KBM-7 (cell line): ENCODE data around the gene ZNF823.
A peak's percentile ranks its signal among the peaks of the same experiment; 100 is the strongest.
"Not testable (repeated sequence)": the region's sequence is repeated elsewhere in the genome, so short reads cannot be mapped to it uniquely, and the experiment has no call there.

Source experiments
- DNase-seq: peaks from one replicate; pipeline ENCODE4 v3.0.0-alpha.2; 2015
- in situ Hi-C: fragments of 300-500 bp; cut with MboI; formaldehyde crosslinking; loops from 2 replicates; pipeline ENCODE4 v1.14.3; 2020; ENCODE audit warnings: low sequenced_read_pairs, low pct_unique_long_range_greater_than_20kb, mixed read lengths

The ZNF823 gene

DNA sequence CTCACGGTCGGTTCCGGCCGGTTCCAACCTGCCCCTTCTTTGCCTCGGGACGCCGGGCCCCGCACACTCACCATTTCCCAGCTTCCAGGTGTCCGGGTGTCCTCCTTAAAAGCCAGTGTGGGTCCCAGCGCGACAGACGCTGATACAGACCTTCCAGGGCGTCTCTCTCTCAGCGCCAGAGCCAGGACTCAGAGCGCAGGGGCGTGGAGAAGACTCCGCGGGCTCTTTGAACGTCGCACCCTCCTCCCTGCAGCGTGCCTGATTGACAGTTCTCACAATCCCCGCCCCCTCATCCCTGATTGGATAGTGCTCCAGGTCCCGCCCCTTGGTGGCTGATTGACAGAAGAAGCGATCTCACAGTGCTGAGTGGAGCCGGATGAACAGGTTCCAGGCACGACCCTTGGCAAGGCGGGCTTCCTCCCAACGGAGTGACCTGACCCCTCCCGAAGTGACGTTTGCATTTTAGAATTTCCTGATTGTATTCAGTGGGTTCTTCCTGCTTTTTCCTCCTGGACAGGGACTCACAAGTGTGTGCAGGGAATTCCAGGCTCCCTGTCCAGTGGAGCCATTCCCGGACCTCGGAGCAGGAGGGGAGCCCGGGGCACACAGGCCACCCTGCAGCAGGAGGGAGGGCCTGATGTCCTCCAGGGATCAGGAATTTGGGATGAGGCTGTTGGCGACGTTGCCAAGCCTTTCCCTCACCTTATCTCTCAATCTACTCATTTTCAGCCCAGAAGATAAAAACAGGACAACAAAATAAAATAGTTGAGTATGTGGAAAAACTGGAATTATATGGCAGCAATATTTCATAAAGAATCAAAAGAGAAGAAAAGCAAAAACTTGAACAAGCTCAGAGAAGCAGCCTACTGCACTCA is at the start of gene ZNF823:
Gene ZNF823 (minus strand): TSS at position 201 of the 875 bp plus-strand sequence. CDS start 127 bp downstream, at position 74.
- DNase-seq, result peak; percentile 99
- in situ Hi-C loops, result no loop called here

DNA sequence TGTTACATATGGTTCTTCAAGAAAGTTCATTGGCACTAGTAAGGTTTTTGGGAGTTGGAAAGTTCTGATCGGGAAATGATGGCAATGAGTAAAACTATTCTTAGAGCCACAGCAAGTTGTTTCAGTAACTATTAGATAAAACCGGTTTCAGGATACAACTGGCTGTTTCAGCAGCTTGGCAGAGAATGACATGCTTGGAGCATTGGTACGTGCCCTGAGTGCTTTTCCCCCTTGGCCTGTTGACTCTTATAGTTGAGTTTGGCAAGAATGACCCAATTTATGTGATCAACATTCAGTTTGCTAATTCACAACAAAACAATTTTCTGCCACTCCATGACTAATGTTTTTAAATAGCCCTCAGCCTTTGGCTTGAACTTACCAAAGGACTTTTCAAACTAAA is 48.8 kb upstream of the ZNF823 start:
- no peak for DNase-seq
- in situ Hi-C loops, result no loop called here

DNA sequence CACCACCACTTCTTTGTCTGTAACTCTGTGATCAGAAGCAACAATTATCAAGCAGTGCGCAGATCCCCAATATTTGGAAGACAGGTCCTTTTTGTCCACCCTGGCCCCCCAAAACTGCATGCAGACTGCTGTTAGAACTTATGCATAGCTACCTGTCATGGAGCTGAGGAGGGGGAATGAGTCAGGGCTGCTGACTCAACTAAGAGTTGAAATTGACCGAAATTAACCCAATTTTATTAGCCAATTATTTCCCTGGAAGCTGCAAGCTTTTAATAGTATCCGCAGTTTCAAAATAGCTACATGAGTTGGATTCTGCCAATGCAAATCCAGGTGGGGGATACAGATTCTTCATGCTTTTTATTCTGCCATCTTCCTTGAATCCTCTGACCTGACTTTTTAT is 45.6 kb upstream of the ZNF823 start:
- no peak for DNase-seq
- in situ Hi-C loops, result no loop called here

DNA sequence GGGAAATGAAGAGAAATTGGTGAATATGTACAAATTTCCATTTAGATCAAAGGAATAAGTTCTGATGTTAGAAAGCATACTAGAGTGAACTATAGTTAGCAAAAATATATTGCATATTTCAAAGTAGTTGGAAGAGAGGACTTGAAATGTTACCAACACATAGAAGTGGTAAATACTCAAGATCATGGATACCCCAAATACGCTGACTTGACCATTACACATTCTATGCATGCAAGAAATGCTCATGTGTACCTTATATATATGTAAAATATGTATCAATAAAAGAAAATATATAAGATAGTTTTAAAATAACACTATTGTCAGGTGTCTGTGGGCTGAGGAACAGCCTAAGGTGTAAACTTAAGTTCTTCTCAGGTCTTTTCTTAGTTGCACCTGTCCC is 45.0 kb upstream of the ZNF823 start:
- no peak for DNase-seq
- in situ Hi-C loops, result no loop called here

DNA sequence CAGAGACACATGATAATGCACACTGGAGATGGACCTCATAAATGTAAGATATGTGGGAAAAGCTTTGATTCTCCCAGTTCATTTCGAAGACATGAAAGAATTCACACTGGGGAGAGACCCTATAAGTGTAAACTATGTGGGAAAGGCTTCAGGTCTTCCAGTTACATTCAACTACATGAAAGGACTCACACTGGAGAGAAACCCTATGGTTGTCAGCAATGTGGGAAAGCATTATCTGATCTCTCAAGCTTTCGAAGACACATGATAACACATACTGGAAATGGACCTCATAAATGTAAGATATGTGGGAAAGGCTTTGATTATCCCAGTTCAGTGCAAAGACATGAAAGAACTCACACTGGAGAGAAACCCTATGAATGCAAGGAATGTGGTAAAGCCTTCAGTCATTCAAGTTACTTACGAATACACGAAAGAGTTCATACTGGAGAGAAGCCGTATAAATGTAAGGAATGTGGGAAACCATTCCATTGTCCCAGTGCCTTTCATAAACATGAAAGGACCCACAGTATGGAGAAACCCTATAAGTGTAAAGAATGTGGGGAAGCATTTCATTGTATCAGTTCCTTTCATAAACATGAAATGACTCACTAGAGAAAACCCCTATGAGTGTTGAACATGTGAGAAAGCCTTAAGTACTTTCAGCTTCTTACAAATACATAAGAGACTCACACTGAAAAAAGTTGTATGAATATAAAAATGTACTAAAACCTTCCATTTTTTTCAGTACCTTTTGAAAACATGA is 42.7 kb upstream of the ZNF823 start:
- no peak for DNase-seq
- in situ Hi-C loops, result no loop called here

DNA sequence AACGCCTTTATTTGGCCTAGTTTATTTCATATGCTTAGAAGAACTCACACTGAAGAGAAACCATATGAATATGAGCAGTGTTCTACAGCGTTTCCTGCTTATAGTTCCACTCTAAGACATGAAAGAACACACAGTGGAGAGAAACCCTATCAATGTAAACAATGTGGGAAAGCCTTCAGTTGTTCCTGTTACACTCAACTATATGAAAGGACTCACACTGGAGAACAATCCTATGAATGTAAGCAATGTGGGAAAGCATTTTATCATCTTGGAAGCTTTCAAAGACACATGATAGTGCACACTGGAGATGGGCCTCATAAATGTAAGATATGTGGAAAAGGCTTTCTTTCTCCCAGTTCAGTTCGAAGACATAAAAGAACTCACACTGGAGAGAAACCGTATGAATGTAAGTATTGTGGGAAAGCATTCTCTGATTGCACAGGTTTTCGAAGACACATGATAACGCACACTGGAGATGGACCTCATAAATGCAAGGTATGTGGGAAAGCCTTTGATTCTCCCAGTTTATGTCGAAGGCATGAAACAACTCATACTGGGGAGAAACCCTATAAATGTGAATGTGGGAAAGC is 41.8 kb upstream of the ZNF823 start:
- in situ Hi-C loops, result no loop called here
- no peak for DNase-seq

DNA sequence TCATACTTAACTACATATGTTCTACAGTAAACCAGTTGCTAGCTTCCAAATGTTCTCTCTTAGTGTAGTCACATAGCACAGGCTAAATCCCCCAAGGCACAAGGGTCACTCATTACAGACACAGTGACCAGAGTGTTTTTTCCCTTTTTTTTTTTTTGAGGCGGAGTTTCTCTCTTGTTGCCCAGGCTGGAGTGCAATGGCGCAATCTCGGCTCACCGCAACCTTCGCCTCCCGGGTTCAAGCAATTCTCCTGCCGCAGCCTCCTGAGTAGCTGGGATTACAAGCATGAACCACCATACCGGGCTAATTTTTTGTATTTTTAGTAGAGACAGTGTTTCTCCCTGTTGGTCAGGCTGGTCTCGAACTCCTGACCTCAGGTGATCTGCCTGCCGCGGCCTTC is 37.9 kb upstream of the ZNF823 start:
- in situ Hi-C loops, result not testable (repeated sequence)

DNA sequence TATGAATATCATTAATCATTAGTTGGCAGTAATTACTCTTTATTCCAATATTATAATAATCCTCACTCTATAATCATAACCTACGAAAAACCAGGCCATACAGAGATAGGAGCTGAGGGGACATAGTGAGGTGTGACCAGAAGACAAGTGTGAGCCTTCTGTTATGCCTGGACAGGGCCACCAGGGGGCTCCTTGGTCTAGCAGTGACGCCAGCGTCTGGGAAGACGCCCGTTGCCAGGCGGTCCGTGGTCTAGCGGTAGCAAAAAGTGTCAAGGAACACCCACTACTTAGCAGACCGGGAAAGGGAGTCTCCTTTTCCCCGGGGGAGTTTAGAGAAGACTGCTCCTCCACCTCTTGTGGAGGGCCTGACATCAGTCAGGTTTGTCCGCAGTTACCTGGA is 32.8 kb upstream of the ZNF823 start:
- DNase-seq, in situ Hi-C loops: not testable (repeated sequence)

More for the DNA sequence above, 37.9 kb upstream of the ZNF823 start:
- not testable (repeated sequence) for DNase-seq

DNA sequence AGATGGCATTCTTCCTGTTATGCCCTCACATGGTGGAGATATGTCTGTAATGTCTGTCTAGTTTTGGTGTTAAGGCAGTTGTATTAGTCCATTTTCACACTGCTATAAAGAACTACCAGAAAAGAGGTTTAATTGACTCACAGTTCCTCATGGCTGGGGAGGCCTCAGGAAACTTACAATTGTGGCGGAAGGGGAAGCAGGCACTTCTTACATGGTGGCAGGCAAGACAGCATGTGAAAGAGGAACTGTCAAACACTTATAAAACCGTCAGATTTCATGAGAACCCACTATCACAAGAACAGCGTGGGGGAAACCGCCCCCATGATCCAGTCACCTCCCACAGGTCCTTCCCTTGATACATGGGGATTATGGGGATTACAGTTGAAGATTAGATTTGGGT is 31.2 kb upstream of the ZNF823 start:
- DNase-seq, result peak; percentile 57
- in situ Hi-C loops, result no loop called here

DNA sequence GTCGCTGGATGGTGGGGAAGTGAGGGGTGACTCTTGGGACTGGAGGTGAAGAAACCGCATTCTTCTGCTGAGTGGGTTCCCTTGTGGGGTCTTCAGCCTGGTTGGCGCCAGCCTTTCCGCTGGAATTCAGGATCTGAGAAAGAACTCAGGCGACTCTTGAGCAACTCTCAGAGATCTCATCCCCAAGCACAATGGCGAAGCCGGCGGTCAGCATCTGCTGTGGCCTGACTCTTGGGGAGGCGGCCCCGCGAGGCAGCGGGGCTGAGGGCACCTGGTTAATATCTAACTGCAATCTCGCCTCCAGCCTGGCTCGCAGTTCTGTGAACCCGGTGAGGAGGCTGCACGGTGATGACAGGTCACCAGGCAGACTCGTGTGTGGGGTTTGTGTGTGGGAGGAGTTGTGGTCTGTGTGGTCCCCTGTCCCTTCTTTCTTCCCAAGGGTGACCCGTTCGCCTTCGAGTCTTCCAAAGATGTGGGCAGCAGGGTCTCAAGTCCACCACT is 28.9 kb upstream of the ZNF823 start:
- peak; percentile 32 for DNase-seq

DNA sequence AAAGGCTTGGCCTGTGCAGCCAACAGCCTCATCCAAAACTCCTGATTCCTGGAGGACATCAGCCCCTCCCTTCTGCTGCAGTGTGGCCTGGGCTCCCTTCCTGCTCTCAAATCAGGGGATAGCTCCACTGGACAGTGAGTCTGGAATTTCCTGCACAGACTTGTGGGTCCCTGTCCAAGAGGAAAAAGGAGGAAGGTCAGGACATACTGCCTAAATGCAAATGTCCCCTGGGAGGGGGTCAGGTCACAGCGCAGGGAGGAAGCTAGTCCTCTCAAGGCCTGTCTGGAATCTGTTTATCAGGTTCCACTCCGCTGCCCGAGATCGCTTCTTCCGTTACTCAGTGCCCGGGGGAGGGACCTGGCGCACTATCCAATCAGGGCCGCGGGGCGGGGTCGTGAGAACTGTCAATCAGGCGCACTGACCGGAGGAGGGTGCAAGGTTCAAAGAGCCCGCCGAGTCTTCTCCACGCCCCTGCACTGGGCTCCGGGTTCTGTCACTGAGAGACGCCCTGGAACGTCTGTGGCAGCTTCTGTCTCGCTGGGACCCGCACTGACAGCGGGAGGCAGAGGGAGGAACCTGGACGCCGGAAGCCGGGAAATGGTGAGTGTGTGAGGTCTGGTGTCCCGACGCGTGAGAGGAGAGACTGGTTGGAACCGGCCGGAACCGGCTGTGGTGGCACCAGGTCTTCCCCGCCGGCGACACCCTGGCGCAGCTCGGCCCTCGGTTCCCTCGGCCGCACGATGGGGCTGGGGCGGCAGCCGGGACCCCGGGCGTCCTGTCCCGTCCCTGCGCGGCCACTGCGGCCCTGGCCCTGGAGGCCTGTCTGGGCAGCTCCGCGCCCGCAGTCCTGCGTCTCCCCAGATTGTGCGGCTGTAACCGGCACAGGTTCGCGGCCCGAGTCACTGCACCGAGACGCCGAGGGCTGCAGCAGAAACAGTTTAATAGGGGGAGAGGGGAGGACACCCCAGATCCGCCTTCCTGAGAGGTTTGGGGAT is 28.1 kb upstream of the ZNF823 start, which contains the start of gene ZNF441:
Gene ZNF441 (plus strand): TSS at position 404 of the 995 bp plus-strand sequence. CDS start 194 bp downstream, at position 598.
- in situ Hi-C loops, result no loop called here
- DNase-seq, result peak; percentile 98

More for the DNA sequence above, 28.9 kb upstream of the ZNF823 start:
- in situ Hi-C loops, result no loop called here

DNA sequence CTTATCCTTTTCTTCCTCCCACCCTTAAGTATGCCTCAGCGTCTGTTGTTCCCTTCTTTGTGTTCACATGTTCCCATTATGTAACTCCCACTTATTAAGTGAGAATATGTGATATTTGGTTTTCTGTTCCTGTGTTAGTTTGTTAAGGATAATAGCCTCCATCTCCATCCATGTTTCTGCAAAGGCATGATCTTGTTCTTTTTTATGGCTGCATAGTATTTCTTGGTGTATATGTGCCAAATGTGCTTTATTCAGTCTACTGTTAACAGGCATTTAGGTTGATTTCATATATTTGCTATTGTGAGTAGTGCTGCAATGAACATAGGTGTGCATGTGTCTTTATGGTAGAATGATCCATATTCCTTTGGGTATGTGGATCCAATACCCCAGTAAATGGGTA is 24.9 kb upstream of the ZNF823 start:
- in situ Hi-C loops, result no loop called here
- no peak for DNase-seq

DNA sequence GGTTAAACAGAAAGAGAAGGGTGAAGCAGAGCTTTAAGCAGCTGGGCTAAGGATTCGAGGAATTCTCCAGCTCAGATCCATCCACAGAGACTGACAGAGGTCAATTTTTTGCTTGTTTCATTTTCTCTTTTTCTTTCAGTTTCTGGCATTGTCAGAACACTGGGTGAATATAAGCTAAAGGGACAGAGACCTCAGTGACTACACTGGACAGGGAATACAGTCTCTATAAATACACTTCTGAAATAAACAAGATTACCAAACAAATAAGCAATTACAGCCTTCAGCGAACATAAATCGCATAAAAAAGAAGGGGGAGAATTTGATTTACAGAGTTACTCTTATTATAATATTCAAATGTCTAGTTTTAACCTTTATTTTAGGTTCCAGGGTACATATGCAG is 24.4 kb upstream of the ZNF823 start:
- no peak for DNase-seq
- in situ Hi-C loops, result no loop called here

DNA sequence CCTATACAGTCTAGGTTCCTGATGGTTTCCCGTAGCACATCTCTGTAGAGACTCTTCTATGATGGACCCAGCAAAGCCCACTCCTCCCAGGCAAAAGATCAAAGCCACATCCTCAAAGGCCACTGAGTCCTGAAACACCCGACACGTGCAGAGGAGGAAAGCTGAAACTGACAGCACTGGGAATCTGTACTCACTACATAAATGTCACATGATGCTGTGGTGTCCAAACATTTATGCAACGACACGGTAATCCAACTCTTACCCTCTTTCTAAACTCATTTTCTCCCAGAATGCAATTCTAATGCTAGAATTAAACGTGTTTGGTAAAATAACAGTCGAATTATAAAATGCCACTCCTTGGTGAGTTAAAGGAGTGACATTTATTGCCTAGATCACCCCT is 21.1 kb upstream of the ZNF823 start:
- in situ Hi-C loops, result no loop called here
- no peak for DNase-seq

DNA sequence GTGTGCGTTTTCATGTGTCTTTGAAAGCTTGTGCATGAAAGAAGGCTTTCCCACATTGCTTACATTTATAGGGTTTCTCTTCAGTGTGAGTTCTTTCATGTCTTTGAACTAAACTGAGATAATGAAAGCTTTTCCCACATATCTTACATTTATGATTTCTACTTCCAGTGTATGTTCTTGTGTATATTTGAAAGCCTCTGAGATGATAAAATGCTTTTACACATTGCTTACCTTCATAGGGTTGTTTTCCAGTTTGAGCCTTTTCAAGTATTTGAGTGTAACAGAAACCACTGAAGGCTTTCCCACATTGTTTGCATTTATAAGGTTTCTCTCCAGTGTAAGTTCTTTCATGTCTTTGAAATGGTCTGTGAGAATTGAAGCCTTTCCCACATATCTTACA is 18.2 kb upstream of the ZNF823 start:
- in situ Hi-C loops, result no loop called here
- no peak for DNase-seq

DNA sequence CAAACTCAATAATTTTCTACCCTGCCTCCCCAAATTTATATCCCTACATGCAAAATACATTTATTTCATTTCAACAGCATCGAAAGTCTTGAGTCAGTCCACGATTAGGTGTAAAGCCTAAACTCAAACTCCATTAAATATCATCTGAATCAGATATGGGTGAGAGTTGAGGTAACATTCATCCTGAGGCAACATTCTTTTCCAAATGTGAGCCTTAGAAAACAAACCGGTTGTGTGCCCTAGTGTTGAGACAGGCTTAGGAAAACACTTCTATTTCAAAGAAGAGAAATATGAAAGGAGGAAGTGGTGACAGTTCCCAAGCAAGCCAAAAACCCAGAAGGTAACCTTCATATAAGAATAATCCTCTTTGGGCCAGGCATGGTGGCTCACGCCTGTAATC is 15.9 kb upstream of the ZNF823 start:
- in situ Hi-C loops, result no loop called here

DNA sequence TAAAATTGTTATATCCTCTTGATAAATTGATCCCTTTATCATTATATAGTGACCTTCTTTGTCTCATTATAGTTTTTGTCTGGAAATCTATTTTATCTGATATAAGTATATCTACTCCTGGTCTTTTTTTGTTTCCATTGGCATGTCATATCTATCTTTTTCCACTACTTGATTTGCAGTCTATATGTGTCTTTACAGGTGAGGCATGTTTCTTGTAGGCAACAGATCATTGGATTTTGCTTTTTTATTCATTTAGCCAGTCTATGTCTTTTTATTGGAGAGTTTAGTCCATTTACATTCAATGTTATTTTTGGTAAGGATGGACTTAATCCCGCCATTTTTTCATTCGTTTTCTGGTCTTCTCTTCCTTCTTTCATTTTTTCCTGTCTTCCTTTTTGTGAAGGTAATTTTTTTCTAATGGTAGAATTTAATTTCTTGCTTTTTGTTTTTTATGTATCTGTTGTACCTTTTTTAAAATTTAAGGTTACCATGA is 13.5 kb upstream of the ZNF823 start:
- in situ Hi-C loops, result no loop called here
- no peak for DNase-seq

More for the DNA sequence above, 15.9 kb upstream of the ZNF823 start:
- DNase-seq, result no peak

DNA sequence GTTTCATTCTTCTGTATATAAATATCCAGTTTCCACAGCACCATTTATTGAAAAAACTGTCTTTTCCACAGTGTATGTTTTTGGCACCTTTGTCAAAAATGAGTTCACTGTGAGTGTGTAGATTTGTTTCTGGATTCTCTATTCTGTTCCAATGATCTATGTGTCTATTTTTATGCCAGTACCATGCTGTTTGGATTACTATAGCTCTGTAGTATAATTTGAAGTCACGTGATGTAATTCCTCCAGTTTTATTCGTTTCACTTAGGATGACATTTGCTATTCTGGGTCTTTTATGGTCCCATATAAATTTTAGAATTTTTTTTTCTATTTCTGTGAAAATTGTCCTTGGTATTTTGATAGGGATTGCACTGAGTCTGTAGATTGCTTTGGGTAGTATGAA is 11.0 kb upstream of the ZNF823 start:
- no peak for DNase-seq
- in situ Hi-C loops, result no loop called here
